ENCODE results near the gene NPEPL1. TPM values are rescaled to one million over a fixed set of nuclear protein-coding genes. Genes with fewer than 3 reads are reported as not detected.

Gene NPEPL1
- polyA plus RNA-seq, 1 donor (not counting 4 experiments of a cell fraction or from before 2014, with no cell fraction given), result 4.4 TPM

- no peak for DNase-seq (ENCODE audit: low read depth, low spot score)
These were observed 5.5 kb downstream of the NPEPL1 start for GRCh38 chr20:58697867-58698703.

GRCh38 chr20:58698741-58699622, 6.4 kb downstream of the NPEPL1 start:
- Histone ChIP-seq H3K27me3 (ENCODE audit: control insufficient read depth, extremely low read depth, insufficient read depth, low read length) (no peaks in the 10 kb centered on the region), H3K4me1 (ENCODE audit: control insufficient read depth, extremely low read depth, insufficient read depth, low read length) (no peaks in the 10 kb centered on the region), H3K9ac (ENCODE audit: control insufficient read depth, extremely low read depth, insufficient read depth, low read length) (no peak overlapping the region), H3K36me3 (ENCODE audit: control insufficient read depth in 2 of 2, extremely low read depth in 1 of 2, insufficient read depth in 2 of 2, low read length in 2 of 2) (peaks cover 4 to 28% of the 10 kb centered on the region in 2 experiments), H3K9me3 (ENCODE audit: control insufficient read depth, low read depth, low read length) (no peaks in the 10 kb centered on the region), H3K79me2 (ENCODE audit: control insufficient read depth, insufficient read depth, low read length) (no peaks in the 10 kb centered on the region), H3K9me1 (ENCODE audit: control insufficient read depth, extremely low read depth, insufficient read depth, low read length) (no peaks in the 10 kb centered on the region), H4K20me1 (ENCODE audit: control insufficient read depth, extremely low read depth, insufficient read depth, low read length) (no peaks in the 10 kb centered on the region), H3K4me3 (ENCODE audit: control insufficient read depth in 2 of 3, extremely low read depth in 1 of 3, insufficient read depth in 2 of 3, low read depth in 1 of 3, low read length in 3 of 3) (no peak overlapping the region), H3K27ac (ENCODE audit: control insufficient read depth, insufficient read depth, low read length) (no peak overlapping the region), H3K4me2 (ENCODE audit: control insufficient read depth, extremely low read depth, insufficient read depth, low read depth, low read length) (no peak overlapping the region), H2AFZ (ENCODE audit: control insufficient read depth, low read length) (no peak overlapping the region)
- dilution Hi-C loops (cut with MboI; ENCODE audit: extremely low pct_ligation_motif_present, low sequenced_read_pairs), result no loop called here
- DNase-seq (ENCODE audit: low read depth, low spot score) (no peak), FAIRE-seq (no peak)
- TF ChIP-seq EZH2 (IDR thresholded peaks at IDR 0.05; ENCODE audit: low read length), result no peak
- TF ChIP-seq, protein P1, sequence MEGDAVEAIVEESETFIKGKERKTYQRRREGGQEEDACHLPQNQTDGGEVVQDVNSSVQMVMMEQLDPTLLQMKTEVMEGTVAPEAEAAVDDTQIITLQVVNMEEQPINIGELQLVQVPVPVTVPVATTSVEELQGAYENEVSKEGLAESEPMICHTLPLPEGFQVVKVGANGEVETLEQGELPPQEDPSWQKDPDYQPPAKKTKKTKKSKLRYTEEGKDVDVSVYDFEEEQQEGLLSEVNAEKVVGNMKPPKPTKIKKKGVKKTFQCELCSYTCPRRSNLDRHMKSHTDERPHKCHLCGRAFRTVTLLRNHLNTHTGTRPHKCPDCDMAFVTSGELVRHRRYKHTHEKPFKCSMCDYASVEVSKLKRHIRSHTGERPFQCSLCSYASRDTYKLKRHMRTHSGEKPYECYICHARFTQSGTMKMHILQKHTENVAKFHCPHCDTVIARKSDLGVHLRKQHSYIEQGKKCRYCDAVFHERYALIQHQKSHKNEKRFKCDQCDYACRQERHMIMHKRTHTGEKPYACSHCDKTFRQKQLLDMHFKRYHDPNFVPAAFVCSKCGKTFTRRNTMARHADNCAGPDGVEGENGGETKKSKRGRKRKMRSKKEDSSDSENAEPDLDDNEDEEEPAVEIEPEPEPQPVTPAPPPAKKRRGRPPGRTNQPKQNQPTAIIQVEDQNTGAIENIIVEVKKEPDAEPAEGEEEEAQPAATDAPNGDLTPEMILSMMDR (optimal IDR thresholded peaks at IDR 0.05 in 1 of 3, IDR thresholded peaks at IDR 0.05 in 1 of 3, conservative IDR thresholded peaks at IDR 0.05 in 1 of 3; ENCODE audit: extremely low read depth in 1 of 3, insufficient read depth in 2 of 3, low read length in 3 of 3), result no peak

More at GRCh38 chr20:58697867-58698703, 5.5 kb downstream of the NPEPL1 start:
- no peak overlapping the region for H3K4me3 ChIP-seq (ENCODE audit: control insufficient read depth in 2 of 3, extremely low read depth in 1 of 3, insufficient read depth in 2 of 3, low read depth in 1 of 3, low read length in 3 of 3)
- H4K20me1 ChIP-seq (ENCODE audit: control insufficient read depth, extremely low read depth, insufficient read depth, low read length), result no peaks in the 10 kb centered on the region
- FAIRE-seq, result no peak
- no peaks in the 10 kb centered on the region for H3K9me3 ChIP-seq (ENCODE audit: control insufficient read depth, low read depth, low read length)
- H3K79me2 ChIP-seq (ENCODE audit: control insufficient read depth, insufficient read depth, low read length), result no peaks in the 10 kb centered on the region
- peaks cover 0 to 24% of the 10 kb centered on the region in 2 experiments for H3K36me3 ChIP-seq (ENCODE audit: control insufficient read depth in 2 of 2, extremely low read depth in 1 of 2, insufficient read depth in 2 of 2, low read length in 2 of 2)
- H3K4me1 ChIP-seq (ENCODE audit: control insufficient read depth, extremely low read depth, insufficient read depth, low read length), result peaks cover 7% of the 10 kb centered on the region
- H3K27me3 ChIP-seq (ENCODE audit: control insufficient read depth, extremely low read depth, insufficient read depth, low read length), result no peaks in the 10 kb centered on the region
- H3K4me2 ChIP-seq (ENCODE audit: control insufficient read depth, extremely low read depth, insufficient read depth, low read depth, low read length), result no peak overlapping the region
- H3K9ac ChIP-seq (ENCODE audit: control insufficient read depth, extremely low read depth, insufficient read depth, low read length), result no peak overlapping the region
- H2AFZ ChIP-seq (ENCODE audit: control insufficient read depth, low read length), result no peak overlapping the region
- H3K9me1 ChIP-seq (ENCODE audit: control insufficient read depth, extremely low read depth, insufficient read depth, low read length), result no peaks in the 10 kb centered on the region
- TF ChIP-seq, protein P1 (optimal IDR thresholded peaks at IDR 0.05 in 1 of 3, IDR thresholded peaks at IDR 0.05 in 1 of 3, conservative IDR thresholded peaks at IDR 0.05 in 1 of 3; ENCODE audit: extremely low read depth in 1 of 3, insufficient read depth in 2 of 3, low read length in 3 of 3), result no peak
- TF ChIP-seq EZH2 (IDR thresholded peaks at IDR 0.05; ENCODE audit: low read length), result no peak
- dilution Hi-C loops (cut with MboI; ENCODE audit: extremely low pct_ligation_motif_present, low sequenced_read_pairs), result no loop called here
- H3K27ac ChIP-seq (ENCODE audit: control insufficient read depth, insufficient read depth, low read length), result no peak overlapping the region
